ENCODE measurements around the gene SMARCA5.

GRCh38 chr4:143524211-143524610 is 10.7 kb downstream of the SMARCA5 start:
- TF ChIP-seq, protein P1, sequence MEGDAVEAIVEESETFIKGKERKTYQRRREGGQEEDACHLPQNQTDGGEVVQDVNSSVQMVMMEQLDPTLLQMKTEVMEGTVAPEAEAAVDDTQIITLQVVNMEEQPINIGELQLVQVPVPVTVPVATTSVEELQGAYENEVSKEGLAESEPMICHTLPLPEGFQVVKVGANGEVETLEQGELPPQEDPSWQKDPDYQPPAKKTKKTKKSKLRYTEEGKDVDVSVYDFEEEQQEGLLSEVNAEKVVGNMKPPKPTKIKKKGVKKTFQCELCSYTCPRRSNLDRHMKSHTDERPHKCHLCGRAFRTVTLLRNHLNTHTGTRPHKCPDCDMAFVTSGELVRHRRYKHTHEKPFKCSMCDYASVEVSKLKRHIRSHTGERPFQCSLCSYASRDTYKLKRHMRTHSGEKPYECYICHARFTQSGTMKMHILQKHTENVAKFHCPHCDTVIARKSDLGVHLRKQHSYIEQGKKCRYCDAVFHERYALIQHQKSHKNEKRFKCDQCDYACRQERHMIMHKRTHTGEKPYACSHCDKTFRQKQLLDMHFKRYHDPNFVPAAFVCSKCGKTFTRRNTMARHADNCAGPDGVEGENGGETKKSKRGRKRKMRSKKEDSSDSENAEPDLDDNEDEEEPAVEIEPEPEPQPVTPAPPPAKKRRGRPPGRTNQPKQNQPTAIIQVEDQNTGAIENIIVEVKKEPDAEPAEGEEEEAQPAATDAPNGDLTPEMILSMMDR (IDR thresholded peaks at IDR 0.05): no peak
- no peak for TF ChIP-seq POLR2A (IDR thresholded peaks at IDR 0.05)

Measured in esophagus squamous epithelium (tissue), 4 donors.